ENCODE results near the gene KYAT1. TPM values are rescaled to one million over a fixed set of nuclear protein-coding genes. Genes with fewer than 3 reads are reported as not detected.

Gene KYAT1
- total and polyA plus RNA-seq, 2 of the 8 experiments (the other 6 are each of a cell fraction or from before 2014, with no cell fraction given), result 30.4 to 42.2 TPM

DNA sequence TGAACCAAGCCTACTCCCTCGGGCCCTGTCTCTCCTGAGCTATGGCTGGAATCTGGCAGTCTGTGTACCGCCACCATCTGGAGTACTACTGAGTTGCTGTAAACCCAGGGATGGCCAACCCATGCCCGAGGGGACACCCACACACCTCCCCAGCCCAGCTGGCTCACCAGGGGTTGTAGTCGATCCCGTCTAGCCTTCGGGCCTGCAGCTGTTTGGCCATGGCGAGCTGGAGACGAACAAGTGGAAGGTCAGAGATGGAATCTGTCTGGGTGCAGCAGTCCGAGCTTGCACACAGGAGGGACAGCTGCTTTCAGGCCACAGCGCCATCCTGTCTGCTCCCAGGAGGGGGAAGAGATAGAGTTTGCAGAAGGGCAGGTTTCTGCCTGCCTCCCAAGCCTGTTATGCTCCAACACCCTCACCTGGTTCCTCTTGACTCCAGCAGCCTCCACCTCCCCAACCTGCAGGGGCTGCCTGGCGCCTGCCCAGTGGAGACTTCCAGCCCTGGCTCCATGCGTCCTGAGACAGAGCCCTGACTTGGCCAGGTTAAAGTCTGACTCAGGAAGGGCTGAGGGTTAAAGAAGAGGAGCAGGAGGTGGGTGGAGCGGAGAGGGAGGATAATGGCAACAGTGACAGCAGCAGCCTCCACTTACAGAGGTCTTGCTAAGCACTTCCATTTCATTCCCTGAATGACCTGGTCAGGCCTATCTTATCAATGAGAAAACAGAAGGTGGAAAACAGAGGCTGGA lies 36.4 kb downstream of the KYAT1 start:
- Histone ChIP-seq H3K79me2 (ENCODE audit: control insufficient read depth in 1 of 2, insufficient read depth in 2 of 2, low read length in 2 of 2) (peaks cover 0 to 5% of the 10 kb centered on the region in 2 experiments; a peak in 1 of 4 replicates), H4K5ac (ENCODE audit: insufficient read length, low read depth, low read length) (no peak overlapping the region), H2AFZ (ENCODE audit: low read length) (no peak overlapping the region), H3K56ac (replicated peaks; ENCODE audit: insufficient read length, low read depth, low read length) (no peak overlapping the region), H2BK120ac (replicated peaks; ENCODE audit: low read depth, low read length) (no peak overlapping the region), H3K36me3 (ENCODE audit: control insufficient read depth in 2 of 4, insufficient read depth in 4 of 4, low read length in 3 of 4) (peaks cover 0 to 3% (median 0%) of the 10 kb centered on the region in 4 experiments; a peak in 2 of 8 replicates), H4K8ac (ENCODE audit: extremely low read depth, insufficient read depth, low read length) (no peak overlapping the region), H3K14ac (ENCODE audit: insufficient read length) (no peak overlapping the region), H4K20me1 (replicated peaks in 1 of 2; ENCODE audit: control insufficient read depth in 1 of 2, insufficient read depth in 2 of 2, low read length in 2 of 2) (peaks cover 0 to 10% of the 10 kb centered on the region in 2 experiments), H2BK15ac (ENCODE audit: low read length) (no peak overlapping the region), H3K4ac (replicated peaks; ENCODE audit: insufficient read length, low read depth, low read length) (no peak overlapping the region), H3K4me3 (ENCODE audit: extremely low read depth in 1 of 4, insufficient read depth in 2 of 4, low read depth in 3 of 4, low read length in 4 of 4) (no peak overlapping the region), H4K91ac (replicated peaks; ENCODE audit: insufficient read length, low read length) (no peak overlapping the region), H2AK5ac (ENCODE audit: low read depth, low read length) (no peak overlapping the region), H3K9ac (replicated peaks in 1 of 4; ENCODE audit: extremely low read depth in 1 of 4, low read depth in 3 of 4, low read length in 3 of 4) (no peak overlapping the region; a peak in 1 of 7 replicates), H3K18ac (ENCODE audit: extremely low read depth, low read length) (no peak overlapping the region), H3K4me2 (ENCODE audit: insufficient read depth in 1 of 2, low read depth in 2 of 2, low read length in 2 of 2) (no peak overlapping the region), H3K9me3 (ENCODE audit: insufficient read depth in 2 of 2, low read depth in 1 of 2, low read length in 1 of 2) (peaks cover under 1 to 5% of the 10 kb centered on the region in 2 experiments; a peak in 1 of 4 replicates), H3K23me2 (ENCODE audit: low read depth, low read length) (no peaks in the 10 kb centered on the region), H3K27me3 (replicated peaks in 1 of 4; ENCODE audit: control insufficient read depth in 3 of 4, extremely low read depth in 1 of 4, insufficient read depth in 3 of 4, low read length in 3 of 4) (no peaks in the 10 kb centered on the region), H2BK5ac (ENCODE audit: low read depth, low read length) (0 out of 2 replicates have a peak overlapping the region, but pooled peaks have one; percentile 22), H2BK12ac (ENCODE audit: low read depth, low read length) (no peak overlapping the region), H3K4me1 (replicated peaks in 1 of 4; ENCODE audit: control insufficient read depth in 3 of 4, insufficient read depth in 4 of 4, low read length in 3 of 4) (no peaks in the 10 kb centered on the region), H3K79me1 (ENCODE audit: low read depth, low read length) (0 out of 2 replicates have a peak, but pooled peaks cover 2% of the 10 kb centered on the region), H2BK20ac (ENCODE audit: low read length) (no peak overlapping the region), H3K27ac (ENCODE audit: low read depth, low read length) (no peak overlapping the region), H3K23ac (ENCODE audit: insufficient read length) (no peak overlapping the region)
- ChIA-PET POLR2A (ENCODE audit: partially characterized antibody) (interaction anchor here (0.5 to 1.1 kb wide), 7 partner anchors 13 to 98 kb away, joined by 3 to 7 read pairs (median 3); no protein-coding TSS in a partner anchor), CTCF (ENCODE audit: partially characterized antibody) (interaction anchor here (0.8 to 2.2 kb wide), 18 partner anchors 8 to 161 kb away, joined by 3 to 16 read pairs (median 4); partner anchors contain the start of gene SPOUT1)
- no peak for FAIRE-seq
- DNase-seq (ENCODE audit: low read depth in 1 of 2, low spot score in 2 of 2), result no peak
- WGBS, 2 experiments (ENCODE audit: extremely low coverage in 1 of 2, insufficient coverage in 1 of 2, insufficient read length in 1 of 2, insufficient replicate concordance in 2 of 2, low coverage in 1 of 2, low lambda C conversion rate in 2 of 2, missing lambda C conversion rate in 1 of 2), result 90% methylated on average over 13 of the region's 13 CpGs; no CpG with 5 or more reads in 1 of the 2 experiments
- TF ChIP-seq TEAD4 (IDR thresholded peaks at IDR 0.05; ENCODE audit: low read depth, low read length) (peak; percentile 61; the same call in 1 of the 2 replicates), MAFK (IDR thresholded peaks at IDR 0.05; ENCODE audit: low read depth, low read length) (no peak), RAD21 (IDR thresholded peaks at IDR 0.05 in 1 of 2, conservative IDR thresholded peaks at IDR 0.05 in 1 of 2; ENCODE audit: low read depth in 2 of 2, low read length in 2 of 2) (peak; percentile 10 to 18; a peak in 1 of 4 replicates), KDM5A (IDR thresholded peaks at IDR 0.05; ENCODE audit: low read length) (no peak), BCL11A (IDR thresholded peaks at IDR 0.05; ENCODE audit: low read depth in 2 of 2, low read length in 2 of 2) (no peak), SP2 (IDR thresholded peaks at IDR 0.05; ENCODE audit: low read length) (no peak)
- TF ChIP-seq, protein P1, sequence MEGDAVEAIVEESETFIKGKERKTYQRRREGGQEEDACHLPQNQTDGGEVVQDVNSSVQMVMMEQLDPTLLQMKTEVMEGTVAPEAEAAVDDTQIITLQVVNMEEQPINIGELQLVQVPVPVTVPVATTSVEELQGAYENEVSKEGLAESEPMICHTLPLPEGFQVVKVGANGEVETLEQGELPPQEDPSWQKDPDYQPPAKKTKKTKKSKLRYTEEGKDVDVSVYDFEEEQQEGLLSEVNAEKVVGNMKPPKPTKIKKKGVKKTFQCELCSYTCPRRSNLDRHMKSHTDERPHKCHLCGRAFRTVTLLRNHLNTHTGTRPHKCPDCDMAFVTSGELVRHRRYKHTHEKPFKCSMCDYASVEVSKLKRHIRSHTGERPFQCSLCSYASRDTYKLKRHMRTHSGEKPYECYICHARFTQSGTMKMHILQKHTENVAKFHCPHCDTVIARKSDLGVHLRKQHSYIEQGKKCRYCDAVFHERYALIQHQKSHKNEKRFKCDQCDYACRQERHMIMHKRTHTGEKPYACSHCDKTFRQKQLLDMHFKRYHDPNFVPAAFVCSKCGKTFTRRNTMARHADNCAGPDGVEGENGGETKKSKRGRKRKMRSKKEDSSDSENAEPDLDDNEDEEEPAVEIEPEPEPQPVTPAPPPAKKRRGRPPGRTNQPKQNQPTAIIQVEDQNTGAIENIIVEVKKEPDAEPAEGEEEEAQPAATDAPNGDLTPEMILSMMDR (IDR thresholded peaks at IDR 0.05; ENCODE audit: control extremely low read depth in 1 of 3, insufficient read depth in 1 of 3, low read depth in 1 of 3, low read length in 3 of 3), result peak; percentile 32 to 44 (median 42); a peak in 3 of 4 replicates
- TF ChIP-seq, protein P2, sequence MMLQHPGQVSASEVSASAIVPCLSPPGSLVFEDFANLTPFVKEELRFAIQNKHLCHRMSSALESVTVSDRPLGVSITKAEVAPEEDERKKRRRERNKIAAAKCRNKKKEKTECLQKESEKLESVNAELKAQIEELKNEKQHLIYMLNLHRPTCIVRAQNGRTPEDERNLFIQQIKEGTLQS (IDR thresholded peaks at IDR 0.05; ENCODE audit: insufficient read depth, low read depth, low read length), result no peak

Data from H1 (cell line).